ENCODE measurements around the gene AGAP2. TPM values are rescaled to one million over a fixed set of nuclear protein-coding genes. Genes with fewer than 3 reads are reported as not detected.

AGAP2 gene
- total RNA-seq, 1 donor from 2014 or later, result 0.14 TPM

GRCh38 chr12:57695770-57696432 is 42.6 kb downstream of the AGAP2 start:
- Histone ChIP-seq H3K4me1 (ENCODE audit: insufficient read depth, low read length) (peaks cover 7% of the 10 kb centered on the region), H3K9ac (ENCODE audit: low read length) (no peak overlapping the region), H2AFZ (ENCODE audit: low read depth, low read length) (no peak overlapping the region), H3K27me3 (ENCODE audit: insufficient read depth, low read length) (no peaks in the 10 kb centered on the region), H3K27ac (ENCODE audit: low read depth, low read length) (no peak overlapping the region), H3K4me2 (ENCODE audit: low read length) (no peak overlapping the region), H3K4me3 (ENCODE audit: insufficient read depth, low read depth, low read length) (no peak overlapping the region), H4K20me1 (ENCODE audit: insufficient read depth, low read length) (peaks cover 3% of the 10 kb centered on the region), H3K79me2 (ENCODE audit: insufficient read depth, low read length) (peaks cover 13% of the 10 kb centered on the region), H3K9me3 (ENCODE audit: insufficient read depth, low read depth, low read length) (no peaks in the 10 kb centered on the region), H3K36me3 (ENCODE audit: insufficient read depth, low read length) (peaks cover 11% of the 10 kb centered on the region)
- Mint-ChIP-seq H3K27me3 (ENCODE audit: low read depth, unreplicated experiment) (peaks cover 2% of the 10 kb centered on the region), H3K4me3 (ENCODE audit: unreplicated experiment) (no peak overlapping the region), H3K36me3 (ENCODE audit: low read depth, unreplicated experiment) (peaks cover 25% of the 10 kb centered on the region), H3K4me1 (ENCODE audit: low read depth, unreplicated experiment) (no peaks in the 10 kb centered on the region), H3K27ac (ENCODE audit: unreplicated experiment) (no peak overlapping the region), H3K9me3 (ENCODE audit: unreplicated experiment) (peaks cover 7% of the 10 kb centered on the region)
- DNase-seq (ENCODE audit: low read depth), result no peak
- no peak for TF ChIP-seq CTCF (IDR thresholded peaks at IDR 0.05; ENCODE audit: insufficient read depth, low read depth, low read length)
- TF ChIP-seq EZH2 (IDR thresholded peaks at IDR 0.05; ENCODE audit: insufficient read depth, low read length), result no peak
- FAIRE-seq, result no peak

DNA sequence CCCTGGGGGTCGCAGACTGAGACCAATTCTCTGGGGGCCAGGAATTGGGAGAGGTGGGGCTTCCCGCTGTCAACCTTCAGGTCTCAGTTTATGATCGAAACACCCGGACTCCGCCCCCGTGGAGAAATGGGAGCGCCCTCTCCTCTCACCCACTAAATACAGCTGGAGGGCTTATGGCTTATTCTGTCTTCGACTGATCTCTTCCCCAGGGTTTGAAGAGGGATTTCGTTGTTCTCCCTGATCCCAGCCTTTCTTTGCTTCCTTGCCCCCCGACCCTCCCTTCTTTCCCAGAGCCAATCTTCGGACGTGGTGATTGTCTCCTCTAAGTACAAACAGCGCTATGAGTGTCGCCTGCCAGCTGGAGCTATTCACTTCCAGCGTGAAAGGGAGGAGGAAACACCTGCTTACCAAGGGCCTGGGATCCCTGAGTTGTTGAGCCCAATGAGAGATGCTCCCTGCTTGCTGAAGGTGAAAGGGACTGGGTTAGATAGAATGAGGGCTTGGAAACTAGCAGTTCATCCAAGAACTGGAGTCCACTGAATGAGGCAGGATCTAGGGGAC is 44.0 kb downstream of the AGAP2 start:
- FAIRE-seq, result no peak
- peaks cover 7% of the 10 kb centered on the region for H3K9me3 Mint-ChIP-seq (ENCODE audit: unreplicated experiment)
- Histone ChIP-seq H3K36me3 (ENCODE audit: insufficient read depth, low read length) (peaks cover 11% of the 10 kb centered on the region), H3K79me2 (ENCODE audit: insufficient read depth, low read length) (peaks cover 13% of the 10 kb centered on the region), H2AFZ (ENCODE audit: low read depth, low read length) (peak overlapping the region; percentile 98), H3K9ac (ENCODE audit: low read length) (peak overlapping the region; percentile 93), H4K20me1 (ENCODE audit: insufficient read depth, low read length) (peaks cover 3% of the 10 kb centered on the region), H3K9me3 (ENCODE audit: insufficient read depth, low read depth, low read length) (no peaks in the 10 kb centered on the region), H3K27me3 (ENCODE audit: insufficient read depth, low read length) (no peaks in the 10 kb centered on the region), H3K4me2 (ENCODE audit: low read length) (peak overlapping the region; percentile 87), H3K4me1 (ENCODE audit: insufficient read depth, low read length) (peaks cover 7% of the 10 kb centered on the region), H3K4me3 (ENCODE audit: insufficient read depth, low read depth, low read length) (peak overlapping the region; percentile 96), H3K27ac (ENCODE audit: low read depth, low read length) (peak overlapping the region; percentile 69)
- H3K4me3 Mint-ChIP-seq (ENCODE audit: unreplicated experiment), result no peak overlapping the region
- H3K4me1 Mint-ChIP-seq (ENCODE audit: low read depth, unreplicated experiment), result no peaks in the 10 kb centered on the region
- peaks cover 18% of the 10 kb centered on the region for H3K36me3 Mint-ChIP-seq (ENCODE audit: low read depth, unreplicated experiment)
- H3K27ac Mint-ChIP-seq (ENCODE audit: unreplicated experiment), result no peak overlapping the region
- peaks cover 12% of the 10 kb centered on the region for H3K27me3 Mint-ChIP-seq (ENCODE audit: low read depth, unreplicated experiment)
- TF ChIP-seq CTCF (IDR thresholded peaks at IDR 0.05; ENCODE audit: insufficient read depth, low read depth, low read length) (no peak), EZH2 (IDR thresholded peaks at IDR 0.05; ENCODE audit: insufficient read depth, low read length) (no peak)
- DNase-seq (ENCODE audit: low read depth), result no peak
